Upper lobe of left lung (tissue), 6 donors: ENCODE data around the gene LHX4. TPM values are rescaled to one million over a fixed set of nuclear protein-coding genes. Genes with fewer than 3 reads are reported as not detected.

Source experiments
- ATAC-seq, 2 donors: fragments of 200-7000 bp; cut with Tn5 transposase; one replicate each; pipeline ENCODE4 v1.9.1; 2022; ENCODE audit warnings: mild to moderate bottlenecking in 2 of 2, moderate library complexity in 2 of 2; ENCODE audit not compliant: low FRiP score in 2 of 2
- DNase-seq, 2 donors: peaks; one replicate each; pipeline ENCODE4 v3.0.0-alpha.2; 2019 to 2020
- H3K27ac ChIP-seq, 4 donors: fragments of 200-600 bp; sonication (generic); one replicate each; pipeline ENCODE4 v1.5.1; 2016 to 2019
- H3K27me3 ChIP-seq, 4 donors: fragments of 200-600 bp; sonication (generic); one replicate each; pipeline ENCODE4 v1.5.1; 2017 to 2019
- H3K36me3 ChIP-seq, 4 donors: fragments of 200-600 bp; sonication (generic); one replicate each; pipeline ENCODE4 v1.5.1; 2016 to 2019
- H3K4me1 ChIP-seq, 4 donors: fragments of 200-600 bp; sonication (generic); one replicate each; pipeline ENCODE4 v1.5.1; 2018 to 2019
- H3K4me3 ChIP-seq, 4 donors: fragments of 200-600 bp; sonication (generic); one replicate each; pipeline ENCODE4 v1.5.1; 2017 to 2019; ENCODE audit warnings: mild to moderate bottlenecking in 2 of 4, moderate library complexity in 1 of 4
- H3K9me3 ChIP-seq, 4 donors: fragments of 200-600 bp; sonication (generic); one replicate each; pipeline ENCODE4 v1.5.1; 2018 to 2019
- EP300 ChIP-seq, 4 donors: sonication (generic); formaldehyde crosslinking; IDR thresholded peaks; one replicate each; pipeline ENCODE4 v1.5.1; 2017; ENCODE audit warnings: antibody characterized with exemption in 4 of 4, control low read depth in 2 of 4
- POLR2A ChIP-seq, 4 donors: fragments of 450-650 bp; IDR thresholded peaks; one replicate each; pipeline ENCODE4 v1.5.1; 2016 to 2017; ENCODE audit warnings: antibody characterized with exemption in 4 of 4, mild to moderate bottlenecking in 2 of 4
- POLR2AphosphoS5 ChIP-seq, 2 donors: sonication (generic); formaldehyde crosslinking; IDR thresholded peaks; one replicate each; pipeline ENCODE4 v1.5.1; 2017; ENCODE audit warnings: antibody characterized with exemption in 2 of 2
- WGBS, 2 donors: methylation state at CpG; one replicate each; pipeline ENCODE4 v1.1.5; 2017 to 2018; 5-methylcytosine and 5-hydroxymethylcytosine counted together
- total RNA-seq, 6 donors: library from RNA; depleted of rRNA in 4 of 6; stranded (reverse); fragments of >200 nt in 4 of 6; gene quantifications; one replicate each; pipeline versions ENCODE4 v1.1.0 to v1.2.1, GENCODE V29; 2016 to 2021
- TF ChIP-seq, protein P1 (sequence below), 6 experiments: fragments of 450-650 bp in 4 of 6; fragments of 200-600 bp in 2 of 6; sonication (generic) in 2 of 6; IDR thresholded peaks; one replicate each; pipeline ENCODE4 v1.5.1; 2016 to 2019; ENCODE audit warnings: antibody characterized with exemption in 6 of 6
- donor health status: DM: no; HTN: no; CAD: no; lungs with moderate emphysema.
- donor health status: DM: no; HTN: yes; CAD: no; lungs with severe emphysema.

LHX4 gene
- total RNA-seq, 6 donors from 2014 or later = 0.17 to 1.0 (median 0.30) TPM; not detected in 3

DNA sequence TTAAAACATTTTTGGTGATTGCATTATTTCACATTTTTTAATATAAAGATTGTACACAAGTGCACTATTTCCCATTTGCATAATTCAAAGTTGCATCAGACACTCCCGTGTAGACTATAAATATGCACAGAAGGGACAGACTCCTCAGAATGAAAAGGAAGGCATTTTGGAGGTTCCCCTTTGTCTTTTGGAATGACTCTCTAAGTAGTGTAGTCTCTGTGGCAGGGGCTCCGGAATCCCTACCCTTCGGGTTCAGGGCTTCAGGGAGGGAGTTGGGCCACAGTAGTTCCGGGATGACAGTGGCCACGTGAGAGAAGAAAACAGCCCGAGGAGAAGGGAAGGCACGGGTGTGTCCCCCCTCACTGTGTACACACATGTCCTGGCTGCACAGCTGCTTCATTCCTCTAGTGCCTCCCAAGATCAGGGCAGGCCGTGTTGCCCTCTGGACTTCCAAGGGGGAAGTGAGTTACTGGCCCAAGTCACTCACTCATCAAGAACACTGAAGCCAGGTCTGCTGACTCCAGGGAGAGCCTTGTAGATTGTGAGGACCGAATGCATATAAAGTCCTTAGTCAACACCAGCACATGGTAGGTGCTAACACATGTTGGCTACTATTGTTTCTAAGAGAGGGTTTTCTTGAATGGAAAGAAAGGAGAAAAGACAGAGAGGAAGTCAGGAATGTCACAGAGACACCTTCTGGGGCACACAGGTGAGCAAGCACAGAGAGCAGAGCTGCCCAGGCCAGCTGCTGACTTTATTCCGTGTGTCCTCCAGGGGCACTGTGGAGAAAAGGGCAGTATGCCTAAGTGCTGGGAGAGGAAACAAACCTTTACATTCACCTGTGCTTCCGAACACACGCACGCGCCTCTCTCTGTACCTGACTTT, 39.8 kb downstream of the LHX4 start:
- Histone ChIP-seq H3K27me3 (no peaks in the 10 kb centered on the region), H3K9me3 (no peaks in the 10 kb centered on the region), H3K4me3 (no peak overlapping the region), H3K27ac (no peak overlapping the region), H3K4me1 (peaks cover 0 to 2% (median 0%) of the 10 kb centered on the region in 4 donors), H3K36me3 (peaks cover 0 to 6% (median 2%) of the 10 kb centered on the region in 4 donors)
- no peak for DNase-seq
- 62 to 65% methylated on average over 14 of the region's 14 CpGs for WGBS, 2 donors
- TF ChIP-seq EP300 (IDR thresholded peaks at IDR 0.05) (no peak), POLR2A (IDR thresholded peaks at IDR 0.05) (no peak), POLR2AphosphoS5 (IDR thresholded peaks at IDR 0.05) (no peak)
- TF ChIP-seq, protein P1, sequence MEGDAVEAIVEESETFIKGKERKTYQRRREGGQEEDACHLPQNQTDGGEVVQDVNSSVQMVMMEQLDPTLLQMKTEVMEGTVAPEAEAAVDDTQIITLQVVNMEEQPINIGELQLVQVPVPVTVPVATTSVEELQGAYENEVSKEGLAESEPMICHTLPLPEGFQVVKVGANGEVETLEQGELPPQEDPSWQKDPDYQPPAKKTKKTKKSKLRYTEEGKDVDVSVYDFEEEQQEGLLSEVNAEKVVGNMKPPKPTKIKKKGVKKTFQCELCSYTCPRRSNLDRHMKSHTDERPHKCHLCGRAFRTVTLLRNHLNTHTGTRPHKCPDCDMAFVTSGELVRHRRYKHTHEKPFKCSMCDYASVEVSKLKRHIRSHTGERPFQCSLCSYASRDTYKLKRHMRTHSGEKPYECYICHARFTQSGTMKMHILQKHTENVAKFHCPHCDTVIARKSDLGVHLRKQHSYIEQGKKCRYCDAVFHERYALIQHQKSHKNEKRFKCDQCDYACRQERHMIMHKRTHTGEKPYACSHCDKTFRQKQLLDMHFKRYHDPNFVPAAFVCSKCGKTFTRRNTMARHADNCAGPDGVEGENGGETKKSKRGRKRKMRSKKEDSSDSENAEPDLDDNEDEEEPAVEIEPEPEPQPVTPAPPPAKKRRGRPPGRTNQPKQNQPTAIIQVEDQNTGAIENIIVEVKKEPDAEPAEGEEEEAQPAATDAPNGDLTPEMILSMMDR (IDR thresholded peaks at IDR 0.05) = no peak
- peak in 1 of 2 donors; percentile 64 for ATAC-seq

GRCh38 chr1:180270530-180271271, 40.6 kb downstream of the LHX4 start:
- Histone ChIP-seq H3K27me3 (no peaks in the 10 kb centered on the region), H3K9me3 (no peaks in the 10 kb centered on the region), H3K4me3 (no peak overlapping the region), H3K4me1 (peaks cover 0 to 2% (median 0%) of the 10 kb centered on the region in 4 donors), H3K27ac (no peak overlapping the region), H3K36me3 (peaks cover 0 to 6% (median 5%) of the 10 kb centered on the region in 4 donors)
- TF ChIP-seq POLR2A (IDR thresholded peaks at IDR 0.05) = no peak
- TF ChIP-seq, protein P1 (IDR thresholded peaks at IDR 0.05) = no peak
- no peak for DNase-seq
- ATAC-seq = no peak
- WGBS, 2 donors = 83 to 86% methylated on average over 7 to 8 of the region's 8 CpGs

DNA sequence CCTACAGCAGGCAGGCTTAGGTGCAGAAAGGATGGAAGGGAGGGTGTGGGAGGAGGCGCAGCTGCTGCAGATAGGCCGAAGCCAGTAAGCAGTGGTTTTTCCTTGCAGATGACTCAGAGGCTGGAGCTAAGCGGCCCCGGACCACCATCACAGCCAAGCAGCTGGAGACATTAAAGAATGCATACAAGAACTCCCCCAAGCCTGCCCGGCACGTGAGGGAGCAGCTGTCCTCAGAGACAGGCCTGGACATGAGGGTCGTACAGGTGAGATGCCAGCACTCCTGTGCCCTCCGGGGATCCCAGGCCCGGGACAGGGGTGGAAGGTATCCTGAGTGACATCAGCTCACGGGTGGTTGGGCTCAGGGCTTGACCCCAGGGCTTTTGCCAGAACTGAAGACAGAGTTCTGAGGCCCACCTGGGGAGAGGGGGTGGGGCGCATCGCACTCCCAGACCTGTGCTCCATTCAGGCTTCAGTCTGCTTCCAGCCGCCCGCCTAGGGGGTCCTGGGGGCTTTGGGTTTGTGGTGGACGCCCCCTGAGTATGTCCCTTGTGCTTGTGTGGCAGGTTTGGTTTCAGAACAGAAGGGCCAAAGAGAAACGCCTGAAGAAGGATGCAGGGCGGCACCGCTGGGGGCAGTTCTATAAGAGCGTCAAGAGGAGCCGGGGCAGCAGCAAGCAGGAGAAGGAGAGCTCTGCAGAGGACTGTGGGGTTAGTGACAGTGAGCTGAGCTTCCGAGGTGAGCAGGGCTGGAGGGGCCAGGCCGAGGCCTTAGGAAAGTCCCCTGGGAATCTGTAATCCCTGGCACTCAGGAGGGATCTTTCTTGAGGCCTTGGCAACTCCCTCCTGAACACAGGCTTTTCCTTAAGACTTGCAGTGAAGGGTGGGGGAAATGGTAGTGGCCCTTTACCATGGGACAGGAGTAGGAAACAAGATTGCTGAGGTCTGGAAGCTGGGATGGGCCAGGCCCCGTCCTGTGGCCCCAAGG, 41.5 kb downstream of the LHX4 start:
- Histone ChIP-seq H3K9me3 (no peaks in the 10 kb centered on the region), H3K27ac (no peak overlapping the region), H3K36me3 (peaks cover 0 to 6% (median 5%) of the 10 kb centered on the region in 4 donors), H3K4me1 (peaks cover 0 to 2% (median 0%) of the 10 kb centered on the region in 4 donors), H3K4me3 (no peak overlapping the region), H3K27me3 (no peaks in the 10 kb centered on the region)
- ATAC-seq = no peak
- TF ChIP-seq POLR2A (IDR thresholded peaks at IDR 0.05) = no peak
- no peak for TF ChIP-seq POLR2AphosphoS5 (IDR thresholded peaks at IDR 0.05)
- TF ChIP-seq EP300 (IDR thresholded peaks at IDR 0.05) = no peak
- no peak for DNase-seq
- 84 to 93% methylated on average over 21 to 23 of the region's 23 CpGs for WGBS, 2 donors

- ATAC-seq (no peak), DNase-seq (no peak)
- Histone ChIP-seq H3K36me3 (peaks cover 0 to 6% (median 5%) of the 10 kb centered on the region in 4 donors), H3K27ac (no peak overlapping the region), H3K4me1 (peaks cover 0 to 2% (median 0%) of the 10 kb centered on the region in 4 donors), H3K4me3 (no peak overlapping the region), H3K27me3 (no peaks in the 10 kb centered on the region), H3K9me3 (no peaks in the 10 kb centered on the region)
- no peak for TF ChIP-seq EP300 (IDR thresholded peaks at IDR 0.05)
- TF ChIP-seq POLR2AphosphoS5 (IDR thresholded peaks at IDR 0.05) = no peak
- no peak for TF ChIP-seq POLR2A (IDR thresholded peaks at IDR 0.05)
- TF ChIP-seq, protein P1 (IDR thresholded peaks at IDR 0.05) = no peak
- 95 to 96% methylated on average over 4 of the region's 4 CpGs for WGBS, 2 donors
These were observed 42.3 kb downstream of the LHX4 start for GRCh38 chr1:180272395-180272794.
